OCI-LY1 (cell line): ENCODE results near the gene MAST4.

Experiments used
- H2AFZ ChIP-seq: fragments of 200-600 bp; sonication (generic), shearing (Covaris generic); 2 replicates; pipeline ENCODE4 v1.6.0; 2014; ENCODE audit warnings: antibody characterized with exemption, mild to moderate bottlenecking, low read length
- H3F3A ChIP-seq: fragments of 200-600 bp; sonication (generic), shearing (Covaris generic); 2 replicates; pipeline ENCODE4 v1.6.0; 2014; ENCODE audit warnings: mild to moderate bottlenecking, antibody characterized with exemption, low read length, moderate library complexity; ENCODE audit not compliant: insufficient read depth
- H3K27ac ChIP-seq: fragments of 200-600 bp; sonication (generic); 2 replicates; pipeline ENCODE4 v1.5.1; 2014; ENCODE audit warnings: low read length, mixed run types, mild to moderate bottlenecking, low read depth; ENCODE audit not compliant: poor library complexity, severe bottlenecking
- H3K27me3 ChIP-seq: fragments of 200-600 bp; sonication (generic); 2 replicates; pipeline ENCODE4 v1.6.0; 2014; ENCODE audit warnings: antibody characterized with exemption, mild to moderate bottlenecking, low read length, moderate library complexity; ENCODE audit not compliant: insufficient read depth
- H3K36me3 ChIP-seq: fragments of 200-600 bp; sonication (generic); 2 replicates; pipeline ENCODE4 v1.6.1; 2014; ENCODE audit warnings: mild to moderate bottlenecking, antibody characterized with exemption, low read length, moderate library complexity, mixed read lengths; ENCODE audit not compliant: insufficient read depth
- H3K4me1 ChIP-seq: fragments of 200-600 bp; sonication (generic); 2 replicates; pipeline ENCODE4 v1.5.1; 2014; ENCODE audit warnings: mild to moderate bottlenecking, low read length, moderate library complexity; ENCODE audit not compliant: insufficient read depth, severe bottlenecking
- H3K4me2 ChIP-seq: fragments of 200-600 bp; sonication (generic), shearing (Covaris generic); 2 replicates; pipeline ENCODE4 v1.6.1; 2014; ENCODE audit warnings: low read length
- H3K4me3 ChIP-seq: fragments of 200-600 bp; sonication (generic); 2 replicates; pipeline ENCODE4 v1.5.1; 2014; ENCODE audit warnings: low read length, low read depth, mild to moderate bottlenecking, mixed read lengths; ENCODE audit not compliant: poor library complexity, severe bottlenecking
- H3K79me2 ChIP-seq: fragments of 200-600 bp; shearing (Covaris generic); 2 replicates; pipeline ENCODE4 v1.6.1; 2016; ENCODE audit warnings: mixed run types, low read length, mixed read lengths; ENCODE audit not compliant: insufficient read depth
- H3K9ac ChIP-seq: fragments of 200-600 bp; sonication (generic), shearing (Covaris generic); 2 replicates; pipeline ENCODE4 v1.6.1; 2014; ENCODE audit warnings: mild to moderate bottlenecking, low read length, mixed read lengths
- H3K9me2 ChIP-seq: fragments of 200-600 bp; sonication (generic), shearing (Covaris generic); 2 replicates; pipeline ENCODE4 v1.6.1; 2014; ENCODE audit warnings: low read depth, mild to moderate bottlenecking, low read length, mixed read lengths
- H3K9me3 ChIP-seq: fragments of 200-600 bp; shearing (Covaris generic); 2 replicates; pipeline ENCODE4 v1.6.1; 2014; ENCODE audit warnings: low read length, mixed read lengths
- H4K20me1 ChIP-seq: fragments of 200-600 bp; sonication (generic), shearing (Covaris generic); 2 replicates; pipeline ENCODE4 v1.6.0; 2016; ENCODE audit warnings: mild to moderate bottlenecking, low read length; ENCODE audit not compliant: insufficient read depth
- EZH2 ChIP-seq: fragments of 200-600 bp; sonication (generic), shearing (Covaris generic); IDR thresholded peaks from 2 replicates; pipeline ENCODE4 v1.8.0; 2017; ENCODE audit warnings: borderline replicate concordance, mixed run types, mild to moderate bottlenecking, antibody characterized with exemption, low read length, moderate library complexity, mixed read lengths
- TF ChIP-seq, protein P1 (sequence below): fragments of 200-600 bp; sonication (generic), shearing (Covaris generic); IDR thresholded peaks from 2 replicates; pipeline ENCODE4 v1.5.1; 2017; ENCODE audit warnings: mild to moderate bottlenecking, antibody characterized with exemption, low read length, moderate library complexity, mixed read lengths

Gene MAST4

DNA sequence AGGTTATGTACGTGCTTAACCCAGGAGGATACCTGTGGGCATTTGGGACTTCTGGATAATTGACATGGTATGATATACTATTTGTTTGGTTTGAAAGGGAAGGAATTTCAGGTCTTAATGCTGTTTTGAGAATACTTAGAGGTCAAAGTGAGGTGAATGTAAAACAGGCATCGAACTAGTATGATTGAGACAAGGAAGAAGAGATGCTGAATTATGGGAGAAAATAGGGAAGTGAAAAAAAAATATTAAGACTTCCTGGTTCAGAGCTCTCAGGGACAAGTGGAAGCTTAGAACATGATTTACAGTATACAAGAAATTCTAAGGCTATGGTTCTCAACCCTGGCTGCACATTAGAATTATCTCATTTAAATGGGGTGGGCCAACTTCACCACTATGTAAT, 485.1 kb downstream of the MAST4 start:
- Histone ChIP-seq H2AFZ (no peak overlapping the region), H3K27me3 (no peaks in the 10 kb centered on the region), H3K9me2 (no peaks in the 10 kb centered on the region), H3K79me2 (no peaks in the 10 kb centered on the region), H3K36me3 (no peaks in the 10 kb centered on the region), H3K4me3 (no peak overlapping the region), H3K27ac (no peak overlapping the region), H3F3A (no peaks in the 10 kb centered on the region), H4K20me1 (no peaks in the 10 kb centered on the region), H3K4me1 (no peaks in the 10 kb centered on the region), H3K9ac (no peak overlapping the region), H3K9me3 (no peaks in the 10 kb centered on the region), H3K4me2 (no peak overlapping the region)
- TF ChIP-seq, protein P1, sequence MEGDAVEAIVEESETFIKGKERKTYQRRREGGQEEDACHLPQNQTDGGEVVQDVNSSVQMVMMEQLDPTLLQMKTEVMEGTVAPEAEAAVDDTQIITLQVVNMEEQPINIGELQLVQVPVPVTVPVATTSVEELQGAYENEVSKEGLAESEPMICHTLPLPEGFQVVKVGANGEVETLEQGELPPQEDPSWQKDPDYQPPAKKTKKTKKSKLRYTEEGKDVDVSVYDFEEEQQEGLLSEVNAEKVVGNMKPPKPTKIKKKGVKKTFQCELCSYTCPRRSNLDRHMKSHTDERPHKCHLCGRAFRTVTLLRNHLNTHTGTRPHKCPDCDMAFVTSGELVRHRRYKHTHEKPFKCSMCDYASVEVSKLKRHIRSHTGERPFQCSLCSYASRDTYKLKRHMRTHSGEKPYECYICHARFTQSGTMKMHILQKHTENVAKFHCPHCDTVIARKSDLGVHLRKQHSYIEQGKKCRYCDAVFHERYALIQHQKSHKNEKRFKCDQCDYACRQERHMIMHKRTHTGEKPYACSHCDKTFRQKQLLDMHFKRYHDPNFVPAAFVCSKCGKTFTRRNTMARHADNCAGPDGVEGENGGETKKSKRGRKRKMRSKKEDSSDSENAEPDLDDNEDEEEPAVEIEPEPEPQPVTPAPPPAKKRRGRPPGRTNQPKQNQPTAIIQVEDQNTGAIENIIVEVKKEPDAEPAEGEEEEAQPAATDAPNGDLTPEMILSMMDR = no peak

DNA sequence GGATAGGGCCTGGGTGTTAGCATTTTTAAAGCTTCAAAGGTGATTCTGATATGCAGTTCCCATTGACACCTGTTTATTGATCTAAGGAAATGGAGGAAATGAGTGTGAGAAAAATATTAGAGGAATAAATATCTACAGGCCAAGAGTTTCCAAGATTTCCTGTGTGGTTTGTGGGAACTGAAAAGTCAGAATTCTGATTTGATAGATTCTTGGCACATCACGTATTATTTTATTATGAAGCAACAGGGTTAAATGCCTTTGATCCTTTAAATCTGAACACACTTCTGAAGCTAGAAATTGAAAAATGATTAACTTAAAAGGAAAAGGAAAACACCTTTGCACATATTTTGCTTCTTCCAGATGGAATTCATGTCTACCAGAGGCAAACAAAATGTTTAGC, 486.7 kb downstream of the MAST4 start:
- H3F3A ChIP-seq = no peaks in the 10 kb centered on the region
- H3K79me2 ChIP-seq = no peaks in the 10 kb centered on the region
- TF ChIP-seq EZH2 = no peak
- TF ChIP-seq, protein P1 = no peak
- H3K9ac ChIP-seq = no peak overlapping the region
- H3K9me3 ChIP-seq = no peaks in the 10 kb centered on the region
- H3K27ac ChIP-seq = no peak overlapping the region
- no peaks in the 10 kb centered on the region for H3K9me2 ChIP-seq
- no peak overlapping the region for H2AFZ ChIP-seq
- H3K27me3 ChIP-seq = no peaks in the 10 kb centered on the region
- H3K4me1 ChIP-seq = no peaks in the 10 kb centered on the region
- no peaks in the 10 kb centered on the region for H3K36me3 ChIP-seq
- H3K4me2 ChIP-seq = no peak overlapping the region
- H4K20me1 ChIP-seq = no peaks in the 10 kb centered on the region
- H3K4me3 ChIP-seq = no peak overlapping the region

DNA sequence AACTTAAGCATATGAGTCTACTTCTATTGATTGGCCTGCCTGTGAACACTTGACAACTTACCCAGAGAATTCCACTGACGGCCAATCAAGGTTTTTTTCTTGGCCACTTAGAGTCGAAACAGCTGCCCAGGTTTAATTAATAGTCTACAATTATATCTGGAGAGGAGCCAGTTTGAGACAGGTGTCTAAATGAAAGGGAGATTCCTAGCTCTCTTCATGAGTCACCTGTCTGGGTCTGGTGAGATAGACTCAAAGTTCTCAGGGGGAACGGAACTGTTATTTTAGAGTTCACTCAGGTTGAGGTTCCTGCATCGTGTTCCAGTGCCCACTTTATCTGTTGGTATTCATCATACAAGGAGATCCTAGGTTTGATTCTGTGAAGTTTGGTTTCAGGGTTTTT, 489.4 kb downstream of the MAST4 start:
- TF ChIP-seq, protein P1 = no peak
- no peak for TF ChIP-seq EZH2
- H3F3A ChIP-seq = no peaks in the 10 kb centered on the region
- H2AFZ ChIP-seq = no peak overlapping the region
- no peaks in the 10 kb centered on the region for H3K79me2 ChIP-seq
- H3K4me1 ChIP-seq = no peaks in the 10 kb centered on the region
- no peak overlapping the region for H3K27ac ChIP-seq
- H3K4me2 ChIP-seq = no peak overlapping the region
- H4K20me1 ChIP-seq = no peaks in the 10 kb centered on the region
- H3K27me3 ChIP-seq = no peaks in the 10 kb centered on the region
- H3K36me3 ChIP-seq = no peaks in the 10 kb centered on the region
- H3K9me2 ChIP-seq = no peaks in the 10 kb centered on the region
- H3K9ac ChIP-seq = no peak overlapping the region
- no peaks in the 10 kb centered on the region for H3K9me3 ChIP-seq
- H3K4me3 ChIP-seq = no peak overlapping the region
